ENCODE data around the gene GNAT3. TPM values are rescaled to one million over a fixed set of nuclear protein-coding genes. Genes with fewer than 3 reads are reported as not detected.

Gene GNAT3
- total and polyA plus RNA-seq, 2 of the 8 experiments (the other 6 are each of a cell fraction or from before 2014, with no cell fraction given) = not detected

- TF ChIP-seq SIRT6 (IDR thresholded peaks at IDR 0.05; ENCODE audit: low read length) (no peak), SUZ12 (IDR thresholded peaks at IDR 0.05; ENCODE audit: low read length) (no peak), RXRA (IDR thresholded peaks at IDR 0.05; ENCODE audit: insufficient read depth, low read depth, low read length) (no peak), TAF7 (optimal IDR thresholded peaks at IDR 0.05; ENCODE audit: borderline replicate concordance, low read depth, low read length) (no peak), SP1 (IDR thresholded peaks at IDR 0.05; ENCODE audit: low read depth, low read length) (no peak), CBX8 (IDR thresholded peaks at IDR 0.05; ENCODE audit: borderline replicate concordance, low read depth, low read length) (no peak), GTF2F1 (IDR thresholded peaks at IDR 0.05; ENCODE audit: borderline replicate concordance, low read depth, low read length) (no peak), POU5F1 (IDR thresholded peaks at IDR 0.05; ENCODE audit: low read depth, low read length) (no peak), HDAC2 (IDR thresholded peaks at IDR 0.05; ENCODE audit: borderline replicate concordance in 1 of 2, low read depth in 2 of 2, low read length in 2 of 2) (no peak)
Measured at GRCh38 chr7:80558116-80558515, 46.3 kb upstream of the GNAT3 start (continued).

All from H1 (cell line).